ENCODE results near the gene CDHR1.
"Not testable (repeated sequence)": the region's sequence is repeated elsewhere in the genome, so short reads cannot be mapped to it uniquely, and the experiment has no call there.

The CDHR1 gene

DNA sequence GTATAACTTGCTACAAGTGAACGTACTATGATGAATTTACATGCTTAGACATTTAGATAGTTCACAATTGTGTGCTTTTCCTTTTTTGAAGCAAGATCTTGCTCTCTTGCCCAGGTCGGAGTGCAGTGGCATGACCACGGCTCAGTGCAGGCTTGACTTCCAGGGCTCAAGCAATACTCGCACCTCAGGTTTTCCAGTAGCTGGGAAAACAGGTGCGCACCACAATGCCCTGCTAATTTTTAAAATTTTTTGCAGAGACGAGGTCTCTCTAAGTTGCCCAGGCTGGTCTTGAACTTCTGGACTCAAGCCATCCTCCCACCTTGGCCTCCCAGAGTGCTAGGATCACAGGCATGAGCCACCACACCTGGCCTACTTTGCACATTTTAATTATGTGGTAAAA lies 18.9 kb upstream of the CDHR1 start:
- DNase-seq: no peak

DNA sequence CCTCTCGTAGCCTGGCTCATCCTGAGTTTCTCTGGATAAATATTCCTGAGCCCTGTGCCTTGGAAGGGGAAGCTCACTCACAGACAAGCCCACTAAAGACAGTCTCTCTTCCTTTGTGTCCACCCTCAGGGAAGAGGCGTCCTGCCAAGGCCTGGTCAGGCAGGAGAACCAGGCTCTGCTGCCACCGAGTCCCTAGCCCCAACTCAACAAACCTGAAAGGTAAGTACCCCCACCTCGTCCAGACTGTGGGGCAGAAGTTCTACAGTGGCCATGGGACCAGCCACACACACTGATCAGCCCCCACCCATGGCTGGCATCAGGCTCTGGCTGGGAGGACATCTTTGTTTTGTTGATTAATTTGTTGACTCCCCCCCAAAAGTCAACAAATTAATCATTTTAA lies 18.0 kb upstream of the CDHR1 start:
- DNase-seq: no peak

DNA sequence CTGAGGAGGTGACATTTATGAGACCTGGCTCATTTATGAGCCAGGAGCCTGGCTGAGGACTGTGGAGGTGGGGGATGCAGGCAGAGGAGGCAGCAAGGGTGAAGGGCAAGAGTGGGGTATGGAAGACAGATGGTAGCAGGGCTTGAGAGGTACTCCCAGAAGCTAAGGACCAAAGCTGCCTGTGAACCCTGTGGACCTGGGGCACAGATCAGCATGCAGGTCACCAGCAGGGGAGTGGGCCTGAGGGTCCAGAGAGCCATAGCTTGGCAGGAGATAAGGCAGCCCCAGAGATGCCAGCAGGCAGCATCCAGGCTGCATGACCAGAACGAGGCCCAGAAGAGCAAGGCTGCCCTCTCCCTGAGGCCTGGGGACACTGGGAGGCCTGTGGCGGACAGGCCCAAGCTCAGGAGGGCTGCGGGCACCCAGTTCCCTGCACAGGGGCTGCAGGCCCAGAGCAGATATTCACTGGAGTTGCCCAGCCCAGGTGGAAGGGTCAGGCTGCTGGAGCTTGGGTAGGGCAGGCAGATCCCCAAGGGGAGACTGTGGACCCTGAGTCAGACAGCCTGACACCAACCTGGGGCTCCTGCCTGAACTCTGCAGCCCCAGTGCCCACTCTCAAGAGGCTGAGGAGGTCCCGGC lies 17.4 kb upstream of the CDHR1 start:
- no peak for DNase-seq

- DNase-seq: no peak
Measured at GRCh38 chr10:84177541-84178141, 16.7 kb upstream of the CDHR1 start.

DNA sequence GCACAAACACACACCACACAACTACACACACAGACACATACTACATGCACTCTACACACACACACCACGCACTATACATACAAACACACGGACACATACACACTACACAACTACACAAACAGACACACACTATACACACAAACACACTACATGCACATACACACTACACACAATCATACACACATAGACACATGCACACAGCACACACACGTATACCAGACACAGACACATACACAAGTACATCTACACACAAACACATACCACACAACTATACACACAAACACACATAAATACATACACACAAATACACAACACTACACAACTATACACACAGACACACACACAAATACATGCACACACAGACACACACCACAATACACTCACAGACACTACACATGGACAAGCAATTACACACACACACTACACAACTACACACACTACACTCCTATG lies 16.2 kb upstream of the CDHR1 start:
- DNase-seq: no peak

- DNase-seq: no peak
Measured at GRCh38 chr10:84179059-84179710, 15.2 kb upstream of the CDHR1 start.

DNA sequence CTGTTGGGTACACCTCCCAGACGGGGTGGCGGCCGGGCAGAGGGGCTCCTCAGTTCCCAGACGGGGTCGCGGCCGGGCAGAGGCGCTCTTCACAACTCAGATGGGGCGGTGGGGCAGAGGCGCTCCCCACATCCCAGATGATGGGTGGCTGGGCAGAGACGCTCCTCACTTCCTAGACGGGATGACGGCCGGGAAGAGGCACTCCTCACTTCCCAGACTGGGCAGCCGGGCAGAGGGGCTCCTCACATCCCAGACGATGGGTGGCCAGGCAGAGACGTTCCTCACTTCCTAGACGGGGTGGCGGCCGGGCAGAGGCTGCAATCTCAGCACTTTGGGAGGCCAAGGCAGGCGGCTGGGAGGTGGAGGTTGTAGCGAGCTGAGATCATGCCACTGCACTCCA lies 14.0 kb upstream of the CDHR1 start:
- DNase-seq: not testable (repeated sequence)

- DNase-seq: no peak
Measured at GRCh38 chr10:84181631-84182030, 12.7 kb upstream of the CDHR1 start.

- DNase-seq: no peak
Measured at GRCh38 chr10:84184517-84184916, 9.8 kb upstream of the CDHR1 start.

DNA sequence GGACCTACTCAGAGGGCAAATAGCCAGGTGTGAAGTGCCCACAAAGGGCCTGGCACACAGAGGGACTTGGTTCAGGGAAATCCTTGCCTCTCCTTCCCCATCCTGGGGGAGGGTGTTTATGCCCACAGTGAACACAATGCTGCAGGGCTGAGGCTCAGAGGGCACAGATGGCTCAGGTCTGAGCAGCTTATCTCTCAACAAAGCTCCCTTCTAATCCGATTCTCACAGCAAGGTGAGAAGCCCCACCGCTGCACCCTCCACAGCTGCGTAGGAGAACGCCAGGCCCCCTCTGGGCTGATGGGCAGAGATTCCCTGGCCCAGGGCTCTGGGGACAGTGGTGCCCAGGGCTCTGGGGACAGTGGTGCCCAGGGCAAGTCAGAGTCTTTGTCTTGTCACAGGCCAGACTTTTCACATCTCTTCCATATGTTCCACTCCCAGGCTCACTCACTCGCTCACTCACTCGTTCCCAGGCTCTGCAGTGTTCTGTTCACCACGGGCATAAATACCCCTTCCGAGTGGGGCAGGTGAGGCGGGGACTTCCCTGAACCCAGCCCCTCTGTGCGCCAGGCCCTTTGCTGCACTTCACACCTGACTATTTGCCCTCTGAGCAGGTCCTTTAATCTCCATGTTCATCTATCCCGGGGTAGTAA lies 8.7 kb upstream of the CDHR1 start:
- DNase-seq: no peak

DNA sequence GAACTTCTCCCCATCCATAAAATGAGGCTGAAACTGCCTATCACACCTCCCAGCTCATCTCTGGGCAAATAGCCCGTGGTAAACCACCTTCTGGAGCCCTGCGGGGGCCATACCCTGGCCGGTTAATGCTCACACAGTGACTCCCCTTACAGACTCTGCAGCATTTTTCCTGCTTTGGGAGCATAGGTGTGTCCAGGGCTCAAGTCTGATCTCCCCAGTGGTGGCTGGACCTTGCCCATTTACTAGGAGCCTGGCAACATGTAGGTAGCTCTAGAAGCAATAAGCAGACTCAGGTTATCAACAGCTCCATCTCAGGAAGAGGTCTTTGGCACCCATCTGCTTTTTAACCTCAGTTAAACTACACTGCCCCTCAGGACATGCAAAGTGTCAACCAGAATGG lies 5.5 kb upstream of the CDHR1 start:
- DNase-seq: no peak

DNA sequence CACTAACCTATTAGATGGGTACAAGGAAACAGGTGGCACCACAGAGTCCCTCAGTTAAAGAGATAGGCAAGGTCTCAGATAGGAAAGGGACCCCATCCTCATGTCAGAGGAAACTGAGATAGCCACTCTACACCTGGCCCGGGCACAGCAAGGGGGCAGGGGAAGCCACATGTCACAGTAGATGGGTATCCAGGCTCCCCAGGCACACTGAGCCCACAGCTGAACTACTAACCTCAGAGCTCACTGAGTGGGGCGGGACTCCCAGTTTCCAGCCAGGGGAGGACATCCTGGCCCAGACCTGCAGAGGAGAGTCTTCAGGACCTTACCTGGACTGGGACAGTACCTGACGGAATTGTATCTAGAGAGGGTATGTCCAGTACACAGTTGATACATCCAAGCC lies 3.7 kb upstream of the CDHR1 start:
- no peak for DNase-seq

DNA sequence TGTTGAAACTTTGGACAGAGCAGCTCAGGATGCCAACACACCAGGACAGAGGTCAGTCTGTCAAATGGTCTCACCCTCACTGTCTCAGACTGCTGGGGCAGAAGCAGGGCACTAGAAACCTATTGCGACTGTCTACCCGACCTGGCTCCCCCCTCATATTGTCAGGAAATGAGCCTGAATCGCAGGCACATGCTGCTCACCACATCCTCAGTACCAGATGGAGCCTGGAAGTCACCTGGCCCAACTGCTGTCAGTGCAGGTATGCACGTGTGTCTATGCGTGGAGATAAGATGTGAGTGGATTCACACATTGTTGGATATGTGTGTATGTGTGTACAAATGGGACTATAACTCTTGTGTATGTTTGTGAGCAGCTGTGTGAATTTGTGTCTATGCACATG lies 3.2 kb upstream of the CDHR1 start:
- no peak for DNase-seq

DNA sequence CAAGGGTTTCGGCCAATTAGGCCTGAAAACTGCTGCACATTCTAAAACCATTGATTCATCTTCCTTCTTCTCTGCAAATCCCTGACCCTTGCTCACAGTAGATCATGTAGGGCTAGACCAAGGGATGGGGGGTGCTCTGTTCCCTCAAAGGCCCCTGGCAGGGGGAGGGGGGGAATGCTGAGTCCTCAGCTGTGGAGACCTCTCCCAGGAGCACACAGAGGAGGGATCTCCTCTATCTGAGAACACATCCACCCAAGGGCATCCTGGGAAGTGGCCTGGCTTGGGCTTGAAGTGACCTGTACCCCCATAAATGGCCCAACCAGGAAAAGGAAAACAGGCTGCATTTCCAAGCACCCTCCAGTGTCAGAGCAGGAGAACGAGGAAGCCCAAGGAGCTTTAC lies 1.0 kb upstream of the CDHR1 start:
- no peak for DNase-seq

DNA sequence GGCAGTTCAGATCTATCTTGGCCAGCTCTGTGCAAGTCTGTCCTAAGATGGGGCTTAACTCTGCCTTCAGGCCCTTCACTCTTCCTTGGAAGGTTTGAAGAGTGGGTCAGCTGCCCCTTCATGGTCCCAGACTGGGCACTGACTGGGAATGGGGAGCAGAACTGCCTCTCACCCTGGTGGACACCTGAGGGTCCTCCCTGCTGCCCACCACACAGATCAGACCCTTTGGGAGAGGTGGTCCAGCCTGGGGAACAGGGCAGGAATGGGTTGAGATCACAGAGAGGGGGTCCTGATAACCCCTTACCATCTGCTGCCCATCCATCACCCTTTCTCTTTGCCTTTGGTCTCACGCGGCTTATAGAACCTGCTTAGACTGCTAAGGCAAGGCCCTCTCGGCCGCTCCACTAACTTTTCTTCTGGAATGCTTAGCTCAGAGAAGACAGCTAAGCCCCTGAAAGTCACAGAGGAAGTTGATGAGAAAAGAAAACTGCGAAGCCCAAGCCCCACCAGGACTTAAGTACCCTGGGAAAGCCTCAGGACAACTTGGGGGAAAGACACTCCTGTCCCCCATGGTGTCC lies 402 bp upstream of the CDHR1 start:
- DNase-seq: no peak

GRCh38 chr10:84195044-84195830 lies 900 bp downstream of the CDHR1 start:
- DNase-seq: no peak

DNA sequence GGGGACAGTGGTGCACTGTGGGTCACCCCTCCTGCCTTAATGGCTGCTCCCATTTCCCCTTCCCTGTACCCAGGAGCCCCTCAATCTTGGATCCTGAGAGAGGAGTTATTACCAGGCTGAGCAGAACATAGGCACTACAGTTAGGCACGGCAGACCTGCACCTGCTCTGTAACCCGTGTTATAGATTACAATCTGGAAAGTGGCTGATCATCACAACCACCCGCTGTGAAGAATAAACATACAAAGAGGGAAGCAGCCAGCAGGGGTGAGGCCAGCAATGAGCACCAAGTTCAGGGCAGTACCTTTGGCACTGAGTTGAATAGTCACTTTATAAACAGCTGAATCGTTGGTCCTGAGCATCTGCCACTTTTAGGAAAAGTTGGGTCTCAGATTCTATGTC lies 1.7 kb downstream of the CDHR1 start:
- no peak for DNase-seq

DNA sequence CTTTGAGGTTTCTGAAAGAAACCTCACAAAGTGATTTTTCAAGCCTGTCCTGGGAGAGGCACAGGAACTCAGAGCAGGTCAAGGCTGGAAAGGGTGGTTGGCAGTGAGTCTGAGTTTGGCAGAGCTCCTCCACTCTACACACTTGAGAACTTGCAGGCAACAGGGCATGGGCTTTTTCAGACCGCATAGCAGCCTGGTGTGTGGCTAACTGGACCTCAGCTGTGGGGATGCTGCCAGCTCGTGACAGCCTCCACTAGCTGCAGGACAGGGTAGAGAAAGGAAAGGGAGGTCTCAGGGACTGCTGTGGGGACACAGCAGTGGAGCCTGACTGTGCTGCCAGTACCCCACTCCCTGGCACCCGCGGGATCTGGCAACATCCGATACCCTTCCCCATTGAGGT lies 2.6 kb downstream of the CDHR1 start:
- DNase-seq: no peak

- no peak for DNase-seq
Measured at GRCh38 chr10:84197643-84198042, 3.3 kb downstream of the CDHR1 start.

DNA sequence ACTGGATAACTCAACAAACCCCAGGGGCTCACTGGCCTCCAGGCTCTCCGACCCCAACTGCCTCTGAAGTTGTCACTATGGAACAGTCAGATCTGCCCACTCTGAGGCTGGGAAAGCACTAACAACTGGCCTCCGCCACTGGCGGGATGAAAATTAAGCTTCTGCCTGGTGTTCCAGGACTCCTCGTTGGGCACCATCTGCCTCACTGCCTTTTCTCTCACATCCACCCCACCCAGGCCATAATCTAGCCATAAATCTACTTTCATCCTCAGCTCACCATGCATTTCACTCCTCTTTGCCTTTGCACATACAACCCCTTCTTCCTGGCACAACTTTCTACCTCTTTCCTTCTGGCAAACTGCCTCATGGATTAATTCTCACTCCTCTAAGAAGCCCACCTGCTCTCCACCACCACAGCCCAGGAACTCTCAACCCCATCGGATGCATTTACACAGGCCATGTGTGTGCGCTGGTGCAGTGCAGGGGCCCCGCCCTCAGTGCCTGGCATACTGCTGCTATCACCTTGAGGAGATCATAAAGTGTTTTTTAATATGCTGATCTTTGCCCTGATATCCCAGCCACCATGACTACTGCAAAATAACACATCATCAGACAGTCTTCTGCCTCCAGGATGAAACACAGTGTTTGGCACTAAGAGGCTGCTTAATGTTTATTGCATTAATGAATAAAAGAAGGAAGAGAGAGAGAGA lies 4.0 kb downstream of the CDHR1 start:
- DNase-seq: no peak

- DNase-seq: no peak
Measured at GRCh38 chr10:84200537-84201243, 6.4 kb downstream of the CDHR1 start.

Measured in fibroblast of skin of abdomen (primary cell).